ENCODE results near the gene SCAMP1.
"Not testable (repeated sequence)": the region's sequence is repeated elsewhere in the genome, so short reads cannot be mapped to it uniquely, and the experiment has no call there.

The SCAMP1 gene, protein sequence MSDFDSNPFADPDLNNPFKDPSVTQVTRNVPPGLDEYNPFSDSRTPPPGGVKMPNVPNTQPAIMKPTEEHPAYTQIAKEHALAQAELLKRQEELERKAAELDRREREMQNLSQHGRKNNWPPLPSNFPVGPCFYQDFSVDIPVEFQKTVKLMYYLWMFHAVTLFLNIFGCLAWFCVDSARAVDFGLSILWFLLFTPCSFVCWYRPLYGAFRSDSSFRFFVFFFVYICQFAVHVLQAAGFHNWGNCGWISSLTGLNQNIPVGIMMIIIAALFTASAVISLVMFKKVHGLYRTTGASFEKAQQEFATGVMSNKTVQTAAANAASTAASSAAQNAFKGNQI

DNA sequence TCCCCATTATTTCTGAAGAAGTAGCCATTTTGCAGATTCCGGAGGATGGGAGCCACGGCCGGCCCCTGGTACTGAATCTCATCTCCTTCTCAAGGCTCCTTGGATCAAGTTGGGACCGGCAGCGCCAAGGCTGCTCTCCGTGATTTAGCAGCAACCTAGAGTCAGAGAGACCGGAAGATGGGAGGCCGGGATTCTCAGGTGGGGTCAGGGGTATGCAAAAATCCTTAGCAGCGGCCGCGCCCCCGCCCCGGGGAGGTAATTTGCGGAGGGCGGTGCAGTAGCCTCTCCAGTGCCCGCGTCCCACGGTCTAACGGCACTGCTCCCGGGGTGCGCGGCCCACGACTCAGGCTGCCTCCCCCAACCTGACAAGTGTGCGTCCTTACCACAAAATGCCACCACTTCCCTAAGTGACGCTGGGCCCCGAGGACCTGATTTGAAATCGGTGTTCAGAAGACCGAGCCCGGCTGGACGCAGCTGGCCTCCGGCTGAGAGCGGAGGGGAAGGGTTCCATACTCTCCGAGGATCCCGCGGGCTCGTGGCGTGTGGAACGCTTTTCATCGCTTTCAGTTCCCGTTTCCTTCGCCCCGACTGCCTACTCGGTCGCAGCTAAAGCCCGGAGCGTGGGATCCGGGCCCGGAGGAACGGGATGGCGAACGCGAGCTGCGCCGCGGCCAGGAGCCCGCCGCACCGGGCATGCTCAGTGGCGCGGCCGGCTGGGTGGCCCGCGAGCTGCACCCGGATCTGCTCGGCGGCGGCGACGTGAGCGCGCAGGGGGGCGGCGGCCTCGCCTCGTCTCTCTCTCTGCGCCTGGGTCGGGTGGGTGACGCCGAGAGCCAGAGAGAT is at the start of gene SCAMP1:
SCAMP1 (plus strand) TSS at position 787 of the 843 bp plus-strand sequence; CDS start at position 842, 55 bp downstream.
- peak; percentile 96 for DNase-seq

DNA sequence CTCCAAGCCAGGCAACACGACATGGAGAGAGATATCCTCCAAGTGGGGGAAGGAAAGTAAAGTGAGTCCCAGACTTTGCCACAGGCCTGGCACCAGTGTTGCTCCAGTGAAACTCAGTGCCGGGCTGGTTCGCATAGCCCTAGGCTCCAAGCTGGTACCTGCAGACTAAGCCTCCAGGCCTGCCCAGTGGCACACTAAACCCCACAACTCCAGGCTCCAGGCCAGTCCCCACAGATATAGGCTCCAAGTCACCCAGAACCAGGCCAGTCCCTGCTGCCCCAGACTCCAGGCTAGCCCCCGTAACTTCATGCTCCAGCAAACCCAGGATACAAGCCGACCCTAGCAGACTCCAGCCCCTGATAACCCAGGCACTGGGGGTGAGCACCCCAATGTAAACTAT is 42.9 kb upstream of the SCAMP1 start:
- DNase-seq = no peak

DNA sequence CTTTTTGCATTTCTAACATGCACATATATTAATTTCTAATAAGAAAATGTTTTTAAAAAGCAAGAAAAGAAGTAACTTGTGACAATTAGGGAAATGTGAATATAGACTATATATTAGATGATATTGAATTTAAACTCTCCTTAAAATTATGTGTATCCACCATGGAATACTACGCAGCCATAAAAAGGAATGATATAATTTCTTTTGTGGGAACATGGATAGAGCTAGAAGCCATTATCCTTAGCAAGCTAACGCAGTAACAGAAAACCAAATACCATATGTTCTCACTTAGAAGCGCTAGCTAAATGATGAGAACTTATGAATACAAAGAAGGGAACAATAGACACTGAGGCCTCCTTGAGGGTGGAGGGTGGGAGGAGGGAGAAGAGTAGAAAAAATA is 42.1 kb upstream of the SCAMP1 start:
- no peak for DNase-seq

DNA sequence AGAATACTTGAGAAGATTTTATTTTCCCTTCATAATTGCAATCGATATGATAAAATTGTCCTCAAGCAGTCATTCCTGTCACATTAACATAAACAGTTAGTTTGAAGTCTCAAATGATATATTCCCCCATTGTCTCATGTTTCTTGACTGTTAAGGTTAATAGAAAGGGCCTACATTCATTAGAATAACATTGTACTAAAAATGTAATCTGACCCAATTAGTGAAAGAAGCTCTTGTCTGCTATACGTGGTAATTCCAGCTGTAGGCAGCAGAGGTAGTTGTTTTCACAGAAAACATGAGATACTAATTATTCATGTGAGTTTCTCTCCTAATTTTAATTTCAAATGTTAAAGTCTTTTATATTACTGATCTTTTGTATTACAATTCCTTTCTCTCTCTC is 40.0 kb upstream of the SCAMP1 start:
- DNase-seq = no peak

DNA sequence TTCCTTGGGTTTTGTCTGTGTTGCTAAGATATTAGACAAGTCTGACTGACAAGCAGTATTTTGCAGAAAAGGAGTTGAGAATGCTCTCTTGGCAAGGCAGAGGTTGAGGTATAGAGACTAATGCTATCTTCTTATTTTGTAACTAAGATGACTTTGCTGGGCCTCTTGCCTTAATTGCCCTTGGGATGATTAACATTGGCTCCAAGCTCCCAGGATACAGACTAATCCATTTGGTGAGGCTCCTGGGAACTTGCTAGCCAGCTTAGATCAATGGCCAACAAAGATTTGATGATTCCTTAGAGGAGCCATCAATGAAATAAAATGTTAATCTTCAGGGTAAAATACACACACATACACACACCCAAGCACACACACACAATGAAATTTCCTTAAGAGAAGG is 37.2 kb upstream of the SCAMP1 start:
- DNase-seq = no peak

DNA sequence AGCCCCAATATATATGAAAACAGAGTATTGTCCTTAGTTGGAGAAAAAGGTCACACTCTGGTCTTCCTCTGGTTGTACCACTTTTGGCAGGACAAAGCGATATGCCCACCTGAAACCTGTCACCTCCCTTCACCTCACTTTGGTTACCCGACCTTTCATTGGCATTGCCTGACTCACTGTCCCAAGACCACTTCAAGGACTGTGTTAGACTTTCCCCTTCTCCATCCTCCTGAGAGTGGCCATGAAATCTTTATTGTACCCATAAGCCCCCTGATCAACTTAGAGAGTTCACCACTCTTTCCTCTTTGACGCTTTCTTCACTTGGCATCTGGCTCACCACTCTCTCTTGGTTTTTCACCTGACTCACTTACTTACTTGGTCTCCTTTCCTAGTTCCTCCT is 33.5 kb upstream of the SCAMP1 start:
- DNase-seq = no peak

DNA sequence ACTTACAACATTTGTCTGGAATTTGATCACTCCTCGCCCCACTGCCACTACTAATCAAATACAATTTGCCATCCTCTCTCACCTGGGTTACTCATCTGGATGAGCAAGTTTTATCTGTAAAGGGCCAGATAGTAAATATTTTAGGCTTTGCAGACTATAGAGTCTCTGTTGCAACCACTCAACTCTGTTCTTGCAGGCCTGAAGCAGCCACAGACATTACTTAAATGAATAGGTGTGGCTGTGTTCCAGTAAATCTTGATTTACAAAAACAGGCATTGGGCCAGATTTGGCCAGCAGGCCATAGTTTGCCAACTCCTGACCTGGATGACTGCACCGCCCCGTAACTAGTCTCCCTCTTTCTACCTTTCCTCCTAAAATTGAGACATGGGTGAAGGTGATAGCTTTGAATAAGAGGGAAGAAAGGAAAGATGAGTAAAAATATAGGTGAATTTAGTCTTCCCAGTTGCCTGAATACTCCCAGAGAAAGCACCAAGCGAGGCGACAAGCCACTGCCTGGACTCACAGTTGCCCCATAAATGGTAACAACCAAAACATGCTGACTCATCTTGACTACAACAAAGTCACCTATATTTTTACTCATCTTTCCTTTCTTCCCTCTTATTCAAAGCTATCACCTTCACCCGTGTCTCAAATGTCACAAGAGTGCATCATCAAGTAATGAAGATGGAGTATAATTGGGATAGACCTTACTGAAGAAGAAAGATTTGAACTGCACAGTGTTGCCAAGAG is 32.5 kb upstream of the SCAMP1 start:
- no peak for DNase-seq

DNA sequence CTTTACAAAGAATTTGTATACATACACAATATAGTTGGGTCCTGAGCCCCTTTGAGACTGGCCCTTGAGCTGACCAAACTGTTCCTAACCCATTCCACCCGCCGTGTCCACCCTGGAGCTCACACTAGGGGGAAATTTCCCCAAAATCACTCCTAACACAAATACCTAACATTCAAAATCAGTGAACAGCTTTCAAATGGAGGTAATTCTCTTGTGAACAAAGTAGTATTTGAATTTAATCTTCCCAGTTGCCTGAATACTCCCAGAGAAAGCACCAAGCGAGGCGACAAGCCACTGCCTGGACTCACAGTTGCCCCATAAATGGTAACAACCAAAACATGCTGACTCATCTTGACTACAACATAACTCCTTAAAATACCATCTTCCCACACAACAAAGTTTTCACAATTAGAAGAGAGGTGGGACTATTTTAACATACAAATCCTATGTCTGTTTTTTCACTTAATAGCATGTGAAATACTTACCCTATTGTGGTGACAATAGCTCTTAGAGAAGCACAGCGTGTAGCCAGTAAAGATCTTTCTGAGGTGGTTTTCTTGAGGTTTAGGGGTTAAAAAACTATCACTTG is 31.7 kb upstream of the SCAMP1 start:
- no peak for DNase-seq

DNA sequence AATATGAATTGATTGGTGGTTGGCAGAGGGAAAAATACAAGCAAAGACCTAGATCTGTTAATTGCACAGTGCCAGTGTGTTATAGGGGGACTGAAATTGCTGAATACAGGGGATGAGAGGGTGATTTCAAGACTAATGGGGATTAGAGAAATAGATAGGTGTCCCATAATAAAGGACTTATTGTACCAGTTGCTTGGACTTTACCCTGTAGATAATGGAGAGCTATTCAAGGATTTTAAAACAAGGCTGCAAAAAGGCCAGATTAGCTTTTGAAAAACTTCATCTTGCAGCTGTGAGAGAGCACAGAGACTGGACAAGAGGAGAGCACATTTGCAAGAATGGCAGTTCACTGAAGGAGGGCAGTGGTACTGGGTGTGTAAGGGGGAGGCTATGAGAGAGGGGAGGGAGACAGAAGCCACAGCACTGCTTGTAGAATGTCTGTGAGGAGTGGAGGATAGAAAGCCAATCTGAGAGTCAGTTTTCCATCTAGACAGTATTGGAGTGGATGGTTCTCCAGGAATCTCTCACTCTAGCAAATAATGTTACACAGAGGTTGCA is 28.8 kb upstream of the SCAMP1 start:
- no peak for DNase-seq

DNA sequence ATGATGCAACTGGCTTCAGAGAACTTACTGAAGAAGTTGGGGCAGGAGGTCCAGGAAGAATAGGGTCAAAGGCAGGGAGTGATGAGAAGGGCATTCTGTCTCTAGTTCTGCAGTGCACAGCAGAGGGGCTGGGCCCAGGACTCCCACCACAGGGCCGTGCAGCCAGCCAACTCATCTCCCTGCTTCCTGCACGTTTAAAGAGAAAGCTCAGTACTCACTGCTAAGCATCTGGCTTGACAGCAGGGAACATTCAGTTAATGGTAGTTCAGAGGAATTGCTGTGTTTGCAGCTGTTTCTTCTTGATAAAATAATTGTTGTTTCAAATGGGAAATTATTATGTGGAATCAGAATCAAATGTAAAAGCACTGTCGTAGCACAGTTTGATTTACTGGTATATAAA is 25.6 kb upstream of the SCAMP1 start:
- DNase-seq = no peak

DNA sequence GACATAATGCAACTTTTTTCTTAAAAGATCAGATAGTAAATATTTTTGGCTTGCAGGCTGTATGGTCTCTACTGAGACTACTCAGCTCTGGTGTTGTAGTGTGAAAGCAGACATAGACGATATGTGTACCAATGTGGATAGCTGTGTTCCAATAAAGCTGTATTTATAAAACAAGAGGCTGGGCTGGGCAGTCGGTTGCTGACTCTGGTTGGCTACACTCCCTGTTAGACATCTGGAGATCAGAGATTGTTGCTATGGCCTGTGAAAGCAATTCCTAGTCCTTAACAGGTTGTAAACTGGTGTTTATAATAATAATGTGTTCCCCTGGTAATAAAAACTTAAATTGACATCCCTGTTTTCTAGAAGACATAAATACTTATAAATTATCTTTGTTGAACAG is 24.4 kb upstream of the SCAMP1 start:
- no peak for DNase-seq

DNA sequence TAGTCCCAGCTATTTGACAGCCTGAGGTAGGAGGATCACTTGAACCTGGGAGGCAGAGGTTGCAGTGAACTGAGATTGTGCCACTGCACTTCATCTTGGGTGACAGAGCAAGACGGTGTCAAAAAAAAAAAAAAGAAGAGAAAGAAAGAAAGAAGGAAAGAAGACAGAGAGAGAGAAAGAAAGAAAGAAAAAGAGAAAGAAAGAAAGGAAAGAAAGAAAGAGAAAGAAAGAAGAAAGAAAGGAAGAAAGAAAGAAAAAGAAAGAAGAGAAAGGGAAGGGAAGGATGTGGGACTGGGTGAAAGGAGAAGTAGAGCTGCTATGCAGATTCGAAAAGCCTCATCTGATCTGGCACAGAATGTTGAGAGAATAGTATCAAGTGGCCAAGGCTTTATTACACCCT is 23.7 kb upstream of the SCAMP1 start:
- DNase-seq = no peak

DNA sequence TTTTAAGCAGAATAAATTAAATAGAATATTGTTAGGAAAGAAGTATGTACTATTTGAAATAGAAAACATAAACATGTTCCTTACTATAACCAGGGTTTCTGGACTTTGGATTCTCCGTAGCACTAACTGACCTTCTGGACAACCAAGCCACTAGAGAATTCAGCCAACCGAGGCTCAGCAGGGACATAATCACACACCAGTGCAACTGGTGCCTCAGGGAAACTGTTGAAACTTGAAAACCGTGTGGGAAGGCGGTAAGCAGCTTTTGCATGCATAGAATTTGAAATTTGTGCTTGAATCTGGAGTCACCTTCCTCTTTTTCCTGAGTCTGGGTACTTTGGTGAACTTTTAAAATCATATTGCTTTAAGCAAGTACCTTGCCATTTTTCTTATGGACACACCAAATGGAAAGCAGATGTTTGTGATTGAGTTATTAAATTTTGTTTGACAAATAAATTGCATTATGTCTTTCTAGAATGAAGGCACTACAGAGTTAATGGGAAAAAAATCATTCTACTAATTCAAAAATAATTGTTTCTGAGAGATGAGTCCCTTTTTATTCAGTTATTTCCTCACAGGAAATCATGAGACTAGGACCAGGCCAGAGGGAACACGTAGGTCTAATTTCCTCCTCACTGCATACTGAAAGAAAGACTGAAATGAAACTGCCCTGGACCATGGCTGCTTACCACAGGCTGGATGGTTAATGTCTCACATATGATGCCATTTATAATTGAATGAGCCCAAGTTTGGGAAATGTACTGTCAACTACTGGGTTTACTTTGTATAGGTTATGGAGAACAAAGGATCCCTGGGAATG is 20.6 kb upstream of the SCAMP1 start:
- DNase-seq = no peak

DNA sequence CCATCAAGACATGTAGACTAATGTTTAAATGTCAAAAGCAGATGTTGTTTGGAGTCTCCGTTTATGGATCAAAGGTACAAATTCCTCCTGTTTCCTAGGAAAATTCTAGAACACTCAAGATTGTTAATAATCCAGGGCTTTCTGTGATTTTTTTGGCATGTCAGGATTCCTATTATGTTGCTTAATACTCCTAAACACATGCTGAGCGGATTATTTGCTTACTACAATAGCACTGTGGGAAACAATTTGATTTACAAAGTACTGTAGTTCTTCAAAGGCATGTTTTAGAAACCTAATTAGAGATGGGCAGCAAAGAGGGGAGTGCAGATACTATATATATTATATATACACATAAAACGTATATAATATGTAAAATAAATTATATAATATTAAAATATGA is 19.0 kb upstream of the SCAMP1 start:
- no peak for DNase-seq

DNA sequence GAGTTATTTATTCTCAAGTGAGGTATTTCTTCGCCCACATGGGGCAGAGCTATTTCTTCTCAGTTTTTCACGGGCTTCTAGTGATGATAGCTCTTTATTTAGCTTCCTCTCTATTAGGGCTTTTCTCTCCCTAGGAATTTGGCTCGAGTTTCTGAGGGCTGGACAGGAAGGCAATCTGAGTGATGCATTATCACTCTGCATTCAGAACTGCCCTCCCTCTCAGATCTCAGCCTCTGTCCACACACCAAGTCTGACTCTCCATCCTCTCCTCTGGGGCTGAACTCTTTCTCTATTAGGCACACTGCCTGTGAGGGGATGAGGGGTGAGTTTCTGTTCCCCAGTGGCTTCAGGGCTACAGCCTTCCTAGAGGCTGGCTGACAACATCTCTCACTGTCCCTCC is 14.9 kb upstream of the SCAMP1 start:
- DNase-seq = no peak

DNA sequence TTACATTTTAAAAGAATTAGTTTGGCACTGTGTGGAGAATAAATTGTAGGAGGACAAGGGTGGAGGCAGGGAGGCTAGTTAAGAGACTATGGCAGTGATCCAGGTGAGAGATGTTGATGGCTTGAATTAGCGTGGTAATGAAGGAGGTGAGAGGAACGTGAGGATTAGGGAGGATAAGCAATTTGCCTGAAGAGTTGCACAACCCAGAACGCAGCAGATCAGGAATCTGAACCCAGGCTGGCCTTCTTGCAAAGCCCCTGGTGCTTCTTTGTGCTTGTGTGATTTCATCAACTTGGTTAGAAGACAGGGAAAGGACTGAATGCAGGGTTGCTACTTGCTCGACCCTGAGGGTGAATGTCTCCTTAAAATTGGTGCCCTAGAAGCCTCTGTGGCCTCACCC is 6.9 kb upstream of the SCAMP1 start:
- DNase-seq = no peak

DNA sequence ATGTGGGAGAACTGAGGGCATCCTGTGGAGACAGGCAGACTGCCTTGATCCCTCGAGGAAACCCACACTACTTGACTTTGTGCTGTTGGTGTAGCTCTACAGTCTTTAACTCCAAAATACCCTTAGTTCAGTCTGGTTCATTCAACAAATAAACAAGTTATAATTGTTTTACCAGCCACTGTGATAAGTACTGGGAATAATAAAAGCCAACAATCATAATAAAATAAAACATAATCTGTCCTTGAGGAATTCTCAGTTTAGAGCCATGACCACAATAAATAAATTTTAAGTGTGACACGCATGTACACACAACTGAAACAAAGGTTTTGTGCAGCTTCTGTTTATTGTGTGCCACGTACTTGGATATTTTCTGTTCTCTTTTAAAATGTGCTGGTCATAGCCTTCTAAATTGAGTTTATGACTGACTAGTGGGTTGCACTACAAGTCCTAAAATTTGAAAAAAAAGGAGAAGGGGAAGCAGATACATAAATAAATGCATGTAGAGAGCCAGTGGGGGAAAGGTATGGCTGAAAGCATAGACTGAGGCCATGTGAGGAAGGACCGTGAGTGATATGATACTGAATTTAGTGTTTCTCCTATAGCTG is 6.2 kb upstream of the SCAMP1 start:
- DNase-seq = no peak

DNA sequence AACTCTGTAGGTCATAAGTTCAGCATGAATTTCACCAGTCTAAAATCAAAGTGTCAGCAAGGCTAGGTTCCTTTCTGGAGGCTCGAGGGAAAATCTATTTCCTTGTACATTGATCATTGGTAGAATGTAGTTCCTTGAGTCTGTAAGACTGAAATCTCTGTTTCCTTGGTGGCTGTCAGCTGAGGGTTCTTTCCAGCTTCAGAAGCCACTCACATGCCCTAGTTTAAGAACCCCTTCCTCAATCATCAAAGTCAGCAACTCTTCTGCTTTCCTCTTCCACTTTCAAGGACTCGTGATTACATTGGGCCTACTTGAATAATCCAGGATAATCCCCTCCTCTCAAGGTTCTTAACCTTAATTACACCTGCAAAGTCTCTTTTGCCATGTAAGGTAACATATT is 4.9 kb upstream of the SCAMP1 start:
- no peak for DNase-seq

DNA sequence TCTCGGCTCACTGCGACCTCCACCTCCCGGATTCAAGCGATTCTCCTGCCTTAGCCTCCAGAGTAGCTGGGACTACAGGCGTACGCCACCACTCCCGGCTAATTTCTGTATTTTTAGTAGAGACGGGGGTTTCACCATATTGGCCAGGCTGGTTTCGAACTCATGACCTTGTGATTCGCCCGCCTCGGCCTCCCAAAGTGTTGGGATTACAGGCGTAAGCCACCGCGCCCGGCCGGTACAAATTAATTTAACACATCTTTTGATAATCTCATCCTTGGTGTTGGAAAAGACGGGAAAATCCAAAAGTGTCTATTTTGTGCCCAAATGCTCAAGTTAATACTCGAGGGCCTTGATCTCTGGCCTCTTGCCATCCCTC is 974 bp upstream of the SCAMP1 start:
- not testable (repeated sequence) for DNase-seq

DNA sequence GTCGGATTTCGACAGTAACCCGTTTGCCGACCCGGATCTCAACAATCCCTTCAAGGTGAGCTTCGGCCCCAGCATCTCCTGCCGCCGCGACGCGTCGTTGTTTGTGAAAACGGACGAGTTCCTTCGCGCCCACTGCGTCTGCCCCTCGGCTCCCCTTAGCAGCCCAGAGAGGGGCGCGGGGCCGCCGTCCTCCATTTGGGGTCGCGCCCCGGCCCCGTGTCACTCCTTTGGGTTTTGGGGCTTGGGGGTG is 182 bp downstream of the SCAMP1 start:
- no peak for DNase-seq

DNA sequence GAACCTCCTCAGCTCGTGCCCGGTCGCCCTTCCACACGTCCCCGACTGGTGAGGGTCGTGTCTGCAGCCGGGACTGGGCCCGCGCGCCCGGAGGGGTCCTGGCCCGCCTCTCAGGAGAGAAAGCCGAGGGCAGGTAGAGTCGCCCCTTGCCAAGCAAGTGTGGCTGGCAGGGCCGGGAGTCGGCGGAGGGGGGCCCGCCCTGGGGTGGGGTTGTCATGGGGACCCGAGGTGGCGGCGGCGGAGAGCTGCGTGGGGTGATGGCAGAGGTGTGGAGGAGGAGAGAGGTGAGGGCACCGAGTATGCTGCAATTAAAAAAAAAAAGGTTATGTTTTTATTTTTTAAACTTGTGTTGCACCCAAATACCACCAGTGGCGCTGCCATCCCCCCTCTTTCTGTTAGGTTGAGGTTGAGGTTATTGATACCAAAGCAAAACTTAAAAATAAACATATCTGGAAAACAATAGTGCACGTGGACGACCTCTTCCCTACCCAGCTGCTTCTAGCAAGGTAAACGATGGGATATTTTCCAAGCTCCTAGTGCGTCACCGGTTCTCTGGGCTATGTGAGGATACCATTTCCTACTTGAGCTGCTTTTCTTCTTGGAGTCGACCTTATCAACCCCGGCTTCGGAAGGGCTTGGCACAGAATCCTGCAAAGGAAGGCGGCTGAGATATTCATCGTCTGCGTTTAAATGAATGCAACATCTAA is 660 bp downstream of the SCAMP1 start:
- DNase-seq = peak; percentile 59

Data from right hindlimb (tissue), 1 donor.